ENCODE results near the gene KCTD21. TPM values are rescaled to one million over a fixed set of nuclear protein-coding genes. Genes with fewer than 3 reads are reported as not detected.

KCTD21 gene
- total RNA-seq, 1 donor from 2014 or later: 5.8 TPM

GRCh38 chr11:78219493-78220217 lies 31.2 kb upstream of the KCTD21 start:
- no peak for DNase-seq (ENCODE audit: low spot score)

GRCh38 chr11:78218707-78219492 lies 30.5 kb upstream of the KCTD21 start:
- no peak for DNase-seq (ENCODE audit: low spot score)

- no peak for DNase-seq (ENCODE audit: low spot score)
Measured at GRCh38 chr11:78217650-78218541, 29.5 kb upstream of the KCTD21 start.

GRCh38 chr11:78216571-78217287 lies 28.3 kb upstream of the KCTD21 start:
- DNase-seq (ENCODE audit: low spot score): no peak

GRCh38 chr11:78216021-78216420 lies 27.6 kb upstream of the KCTD21 start:
- no peak for DNase-seq (ENCODE audit: low spot score)

GRCh38 chr11:78214331-78215194 lies 26.1 kb upstream of the KCTD21 start:
- no peak for DNase-seq (ENCODE audit: low spot score)

- no peak for DNase-seq (ENCODE audit: low spot score)
Measured at GRCh38 chr11:78213526-78214330, 25.3 kb upstream of the KCTD21 start.

- no peak for DNase-seq (ENCODE audit: low spot score)
Measured at GRCh38 chr11:78212586-78213371, 24.4 kb upstream of the KCTD21 start.

GRCh38 chr11:78211565-78211964 lies 23.1 kb upstream of the KCTD21 start:
- no peak for DNase-seq (ENCODE audit: low spot score)

- no peak for DNase-seq (ENCODE audit: low spot score)
Measured at GRCh38 chr11:78210000-78210608, 21.7 kb upstream of the KCTD21 start.

GRCh38 chr11:78209478-78209877 lies 21.1 kb upstream of the KCTD21 start:
- no peak for DNase-seq (ENCODE audit: low spot score)

- DNase-seq (ENCODE audit: low spot score): no peak
Measured at GRCh38 chr11:78208257-78209165, 20.1 kb upstream of the KCTD21 start.

- no peak for DNase-seq (ENCODE audit: low spot score)
Measured at GRCh38 chr11:78207532-78208256, 19.3 kb upstream of the KCTD21 start.

- no peak for DNase-seq (ENCODE audit: low spot score)
Measured at GRCh38 chr11:78205691-78206090, 17.3 kb upstream of the KCTD21 start.

- DNase-seq (ENCODE audit: low spot score): no peak
Measured at GRCh38 chr11:78205256-78205655, 16.8 kb upstream of the KCTD21 start.

GRCh38 chr11:78203184-78203583 lies 14.8 kb upstream of the KCTD21 start:
- DNase-seq (ENCODE audit: low spot score): no peak
